Lower lobe of right lung (tissue), 2 donors: ENCODE data around the gene UBE2G1. TPM values are rescaled to one million over a fixed set of nuclear protein-coding genes. Genes with fewer than 3 reads are reported as not detected.

ENCODE experiments used
- ATAC-seq, 2 donors: fragments of 200-7000 bp; cut with Tn5 transposase; one replicate each; pipeline ENCODE4 v1.9.1; 2020 to 2022; ENCODE audit warnings: mild to moderate bottlenecking in 2 of 2, moderate library complexity in 2 of 2
- DNase-seq: peaks from one replicate; pipeline ENCODE4 v3.0.0-alpha.2; 2020
- H3K27ac ChIP-seq: fragments of 200-600 bp; one replicate; pipeline ENCODE4 v1.8.0; 2022
- H3K27me3 ChIP-seq: fragments of 200-600 bp; one replicate; pipeline ENCODE4 v1.8.0; 2022; ENCODE audit warnings: low read depth
- H3K36me3 ChIP-seq: fragments of 200-600 bp; one replicate; pipeline ENCODE4 v1.8.0; 2022; ENCODE audit warnings: mild to moderate bottlenecking
- H3K4me1 ChIP-seq: fragments of 200-600 bp; one replicate; pipeline ENCODE4 v1.8.0; 2022
- H3K4me3 ChIP-seq: fragments of 200-600 bp; one replicate; pipeline ENCODE4 v1.8.0; 2022; ENCODE audit warnings: mild to moderate bottlenecking
- H3K9me3 ChIP-seq: fragments of 200-600 bp; one replicate; pipeline ENCODE4 v1.8.0; 2022
- CTCF ChIP-seq: fragments of 200-600 bp; IDR thresholded peaks from one replicate; pipeline ENCODE4 v1.8.0; 2022; ENCODE audit warnings: antibody characterized with exemption, mild to moderate bottlenecking
- intact Hi-C: fragments of 100-400 bp; cut with DNase I; formaldehyde crosslinking; loops from one replicate; pipeline ENCODE4 v1.11.0; 2022
- total RNA-seq: library from RNA; stranded (reverse); fragmentation: NEBNext Ultra II Directional; extraction: Animal tissue kit (Norgen Biotek cat#: 25700); gene quantifications from one replicate; pipeline ENCODE4 v1.2.1, GENCODE V29; 2021
- donor health status: DM: no; HTN: yes; CAD: no; lungs with severe emphysema.

UBE2G1 gene
- total RNA-seq, 1 donor from 2014 or later = 42.5 TPM

- no peak for TF ChIP-seq CTCF
- peak overlapping the region; percentile 97 for H3K27ac ChIP-seq
- intact Hi-C loops = no loop called here
These were observed 1.3 kb downstream of the UBE2G1 start for GRCh38 chr17:4365103-4365627.

GRCh38 chr17:4364622-4365041, 1.8 kb downstream of the UBE2G1 start:
- DNase-seq (no peak), ATAC-seq (no peak)
- peak overlapping the region; percentile 99 for H3K4me3 ChIP-seq
- peaks cover 6% of the 10 kb centered on the region for H3K36me3 ChIP-seq
- H3K27me3 ChIP-seq = no peaks in the 10 kb centered on the region
- H3K27ac ChIP-seq = peak overlapping the region; percentile 97
- TF ChIP-seq CTCF = no peak
- peaks cover 20% of the 10 kb centered on the region for H3K4me1 ChIP-seq
- intact Hi-C loops = no loop called here
- H3K9me3 ChIP-seq = no peaks in the 10 kb centered on the region

More at GRCh38 chr17:4365103-4365627, 1.3 kb downstream of the UBE2G1 start:
- Histone ChIP-seq H3K9me3 (no peaks in the 10 kb centered on the region), H3K36me3 (peaks cover 6% of the 10 kb centered on the region), H3K27me3 (no peaks in the 10 kb centered on the region), H3K4me1 (peaks cover 16% of the 10 kb centered on the region), H3K4me3 (peak overlapping the region; percentile 99)
- ATAC-seq = peak; percentile 82 to 86
- DNase-seq = peak; percentile 92

- no peaks in the 10 kb centered on the region for H3K27me3 ChIP-seq
- TF ChIP-seq CTCF = no peak
- no peak overlapping the region for H3K27ac ChIP-seq
- peaks cover 6% of the 10 kb centered on the region for H3K36me3 ChIP-seq
- no peaks in the 10 kb centered on the region for H3K9me3 ChIP-seq
- no peak overlapping the region for H3K4me3 ChIP-seq
- DNase-seq = no peak
- intact Hi-C loops = no loop called here
- ATAC-seq = no peak
- peaks cover 29% of the 10 kb centered on the region for H3K4me1 ChIP-seq
These were observed 4.3 kb downstream of the UBE2G1 start for GRCh38 chr17:4362141-4362540.

- TF ChIP-seq CTCF = no peak
- no peak for ATAC-seq
- no peak for DNase-seq
- Histone ChIP-seq H3K9me3 (no peaks in the 10 kb centered on the region), H3K4me3 (no peak overlapping the region), H3K36me3 (peaks cover 6% of the 10 kb centered on the region), H3K4me1 (peaks cover 36% of the 10 kb centered on the region), H3K27me3 (no peaks in the 10 kb centered on the region), H3K27ac (no peak overlapping the region)
- intact Hi-C loops = no loop called here
These were observed 8.3 kb downstream of the UBE2G1 start for GRCh38 chr17:4358154-4358553.

- peaks cover 36% of the 10 kb centered on the region for H3K4me1 ChIP-seq
- intact Hi-C loops = no loop called here
- no peak for TF ChIP-seq CTCF
These were observed 8.8 kb downstream of the UBE2G1 start for GRCh38 chr17:4357671-4358070.

More at GRCh38 chr17:4357671-4358070, 8.8 kb downstream of the UBE2G1 start:
- no peaks in the 10 kb centered on the region for H3K27me3 ChIP-seq
- no peak overlapping the region for H3K4me3 ChIP-seq
- DNase-seq (no peak), ATAC-seq (no peak)
- H3K36me3 ChIP-seq = peaks cover 5% of the 10 kb centered on the region
- no peak overlapping the region for H3K27ac ChIP-seq
- no peaks in the 10 kb centered on the region for H3K9me3 ChIP-seq
